Measurements from ENCODE around the gene STAT5A. TPM values are rescaled to one million over a fixed set of nuclear protein-coding genes. Genes with fewer than 3 reads are reported as not detected.

Gene STAT5A
- total and polyA plus RNA-seq, 9 of the 15 experiments (the other 6 are each of a cell fraction or from before 2014, with no cell fraction given): 79.9 to 415 (median 196) TPM

DNA sequence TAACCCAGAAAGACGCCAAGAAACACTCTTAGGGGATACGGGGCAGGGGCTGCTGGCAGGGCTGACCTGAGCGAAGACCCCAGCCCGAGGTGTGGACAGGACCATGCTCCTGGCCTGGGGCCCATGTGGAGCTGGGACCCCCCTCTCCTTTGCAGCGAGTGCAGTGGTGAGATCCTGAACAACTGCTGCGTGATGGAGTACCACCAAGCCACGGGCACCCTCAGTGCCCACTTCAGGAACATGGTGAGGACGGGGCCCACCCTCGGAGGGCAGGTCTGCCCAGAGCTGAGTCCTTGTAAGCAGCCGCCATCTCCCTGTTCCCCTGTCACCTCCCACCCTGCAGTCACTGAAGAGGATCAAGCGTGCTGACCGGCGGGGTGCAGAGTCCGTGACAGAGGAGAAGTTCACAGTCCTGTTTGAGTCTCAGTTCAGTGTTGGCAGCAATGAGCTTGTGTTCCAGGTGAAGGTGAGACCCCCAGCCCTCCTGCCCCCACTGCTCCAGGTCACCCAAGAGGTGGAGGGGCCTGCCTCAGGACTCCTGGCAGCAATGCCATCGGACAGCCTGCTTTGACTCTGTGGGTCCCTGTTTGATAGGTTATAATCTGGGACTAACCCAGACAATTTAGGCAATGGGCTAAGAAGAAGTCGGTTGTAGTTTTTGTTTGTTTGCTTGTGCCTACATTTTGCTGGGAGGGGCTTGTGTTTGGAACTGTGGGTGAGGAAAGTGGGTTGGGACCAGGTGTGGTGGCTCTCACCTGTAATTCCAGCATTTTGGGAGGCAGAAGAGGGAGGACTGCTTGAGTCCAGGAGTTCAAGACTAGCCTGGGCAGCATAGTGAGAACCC lies 16.1 kb downstream of the STAT5A start (continued):
- TF ChIP-seq, protein P1, sequence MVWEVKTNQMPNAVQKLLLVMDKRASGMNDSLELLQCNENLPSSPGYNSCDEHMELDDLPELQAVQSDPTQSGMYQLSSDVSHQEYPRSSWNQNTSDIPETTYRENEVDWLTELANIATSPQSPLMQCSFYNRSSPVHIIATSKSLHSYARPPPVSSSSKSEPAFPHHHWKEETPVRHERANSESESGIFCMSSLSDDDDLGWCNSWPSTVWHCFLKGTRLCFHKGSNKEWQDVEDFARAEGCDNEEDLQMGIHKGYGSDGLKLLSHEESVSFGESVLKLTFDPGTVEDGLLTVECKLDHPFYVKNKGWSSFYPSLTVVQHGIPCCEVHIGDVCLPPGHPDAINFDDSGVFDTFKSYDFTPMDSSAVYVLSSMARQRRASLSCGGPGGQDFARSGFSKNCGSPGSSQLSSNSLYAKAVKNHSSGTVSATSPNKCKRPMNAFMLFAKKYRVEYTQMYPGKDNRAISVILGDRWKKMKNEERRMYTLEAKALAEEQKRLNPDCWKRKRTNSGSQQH (CRISPR knock-in tag; IDR thresholded peaks at IDR 0.05): no peak
- TF ChIP-seq ZNF699 (CRISPR knock-in tag; IDR thresholded peaks at IDR 0.05; ENCODE audit: insufficient replicate concordance) (no peak), KLF16 (IDR thresholded peaks at IDR 0.05) (no peak), POLR2A (conservative IDR thresholded peaks at IDR 0.05) (peak; percentile 8), CXXC5 (CRISPR knock-in tag; IDR thresholded peaks at IDR 0.05) (no peak), ZNF232 (CRISPR knock-in tag; IDR thresholded peaks at IDR 0.05) (no peak), ATF7 (IDR thresholded peaks at IDR 0.05) (no peak), ZNF174 (CRISPR knock-in tag; IDR thresholded peaks at IDR 0.05) (no peak), CEBPB (tag; IDR thresholded peaks at IDR 0.05) (no peak), RBM22 (IDR thresholded peaks at IDR 0.05; ENCODE audit: low read depth, low read length, poor library complexity, severe bottlenecking) (peak; percentile 83), ZNF695 (CRISPR knock-in tag; IDR thresholded peaks at IDR 0.05) (no peak), ELF1 (tag; IDR thresholded peaks at IDR 0.05) (no peak), PHB2 (IDR thresholded peaks at IDR 0.05; ENCODE audit: low read depth) (no peak), RBM25 (IDR thresholded peaks at IDR 0.05; ENCODE audit: low read depth, low read length, severe bottlenecking) (no peak), RBM14 (IDR thresholded peaks at IDR 0.05; ENCODE audit: borderline replicate concordance, insufficient read depth, low read depth, low read length) (no peak)
- TF ChIP-seq, protein P2, sequence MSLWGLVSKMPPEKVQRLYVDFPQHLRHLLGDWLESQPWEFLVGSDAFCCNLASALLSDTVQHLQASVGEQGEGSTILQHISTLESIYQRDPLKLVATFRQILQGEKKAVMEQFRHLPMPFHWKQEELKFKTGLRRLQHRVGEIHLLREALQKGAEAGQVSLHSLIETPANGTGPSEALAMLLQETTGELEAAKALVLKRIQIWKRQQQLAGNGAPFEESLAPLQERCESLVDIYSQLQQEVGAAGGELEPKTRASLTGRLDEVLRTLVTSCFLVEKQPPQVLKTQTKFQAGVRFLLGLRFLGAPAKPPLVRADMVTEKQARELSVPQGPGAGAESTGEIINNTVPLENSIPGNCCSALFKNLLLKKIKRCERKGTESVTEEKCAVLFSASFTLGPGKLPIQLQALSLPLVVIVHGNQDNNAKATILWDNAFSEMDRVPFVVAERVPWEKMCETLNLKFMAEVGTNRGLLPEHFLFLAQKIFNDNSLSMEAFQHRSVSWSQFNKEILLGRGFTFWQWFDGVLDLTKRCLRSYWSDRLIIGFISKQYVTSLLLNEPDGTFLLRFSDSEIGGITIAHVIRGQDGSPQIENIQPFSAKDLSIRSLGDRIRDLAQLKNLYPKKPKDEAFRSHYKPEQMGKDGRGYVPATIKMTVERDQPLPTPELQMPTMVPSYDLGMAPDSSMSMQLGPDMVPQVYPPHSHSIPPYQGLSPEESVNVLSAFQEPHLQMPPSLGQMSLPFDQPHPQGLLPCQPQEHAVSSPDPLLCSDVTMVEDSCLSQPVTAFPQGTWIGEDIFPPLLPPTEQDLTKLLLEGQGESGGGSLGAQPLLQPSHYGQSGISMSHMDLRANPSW (CRISPR knock-in tag; IDR thresholded peaks at IDR 0.05): no peak
- TF ChIP-seq, protein P3, sequence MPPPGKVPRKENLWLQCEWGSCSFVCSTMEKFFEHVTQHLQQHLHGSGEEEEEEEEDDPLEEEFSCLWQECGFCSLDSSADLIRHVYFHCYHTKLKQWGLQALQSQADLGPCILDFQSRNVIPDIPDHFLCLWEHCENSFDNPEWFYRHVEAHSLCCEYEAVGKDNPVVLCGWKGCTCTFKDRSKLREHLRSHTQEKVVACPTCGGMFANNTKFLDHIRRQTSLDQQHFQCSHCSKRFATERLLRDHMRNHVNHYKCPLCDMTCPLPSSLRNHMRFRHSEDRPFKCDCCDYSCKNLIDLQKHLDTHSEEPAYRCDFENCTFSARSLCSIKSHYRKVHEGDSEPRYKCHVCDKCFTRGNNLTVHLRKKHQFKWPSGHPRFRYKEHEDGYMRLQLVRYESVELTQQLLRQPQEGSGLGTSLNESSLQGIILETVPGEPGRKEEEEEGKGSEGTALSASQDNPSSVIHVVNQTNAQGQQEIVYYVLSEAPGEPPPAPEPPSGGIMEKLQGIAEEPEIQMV (tag; conservative IDR thresholded peaks at IDR 0.05; ENCODE audit: low read depth): no peak
- TF ChIP-seq, protein P4, sequence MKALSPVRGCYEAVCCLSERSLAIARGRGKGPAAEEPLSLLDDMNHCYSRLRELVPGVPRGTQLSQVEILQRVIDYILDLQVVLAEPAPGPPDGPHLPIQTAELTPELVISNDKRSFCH (CRISPR knock-in tag; IDR thresholded peaks at IDR 0.05): no peak
- TF ChIP-seq, protein P4 (tag; IDR thresholded peaks at IDR 0.05): no peak

Measured in K562 (cell line).